Stimulated activated effector memory CD8-positive, alpha-beta T cell treated with anti-CD3 and anti-CD28 coated beads, Interleukin-12 subunit alpha, Interleukin-12 subunit beta, amount 100 ng/mL, for 72 hours (primary cell): ENCODE measurements around the gene ICAM1.

Source experiments
- ATAC-seq: fragments of 150-1000 bp; cut with Tn5 transposase; 2 replicates; pipeline ENCODE4 v1.10.0; 2021
- DNase-seq, 2 donors: peaks; one replicate each; pipeline ENCODE4 v3.0.0; 2021 to 2022; ENCODE audit warnings: low spot score in 2 of 2
- H3K27ac Mint-ChIP-seq: one replicate; pipeline ENCODE4 v1.8.0; 2022; ENCODE audit warnings: mild to moderate bottlenecking, mixed read lengths
- H3K36me3 Mint-ChIP-seq: one replicate; pipeline ENCODE4 v1.8.0; 2022; ENCODE audit warnings: mild to moderate bottlenecking, mixed read lengths
- H3K4me1 Mint-ChIP-seq: one replicate; pipeline ENCODE4 v1.8.0; 2022; ENCODE audit warnings: mixed read lengths
- H3K4me3 Mint-ChIP-seq: one replicate; pipeline ENCODE4 v1.8.0; 2022; ENCODE audit warnings: mild to moderate bottlenecking, mixed read lengths
- H3K9me3 Mint-ChIP-seq: one replicate; pipeline ENCODE4 v1.8.0; 2022; ENCODE audit warnings: mixed read lengths

Gene ICAM1

GRCh38 chr19:10270616-10271394 is at the start of gene ICAM1:
Gene ICAM1 (plus strand): TSS chr19:10271120. CDS start chr19:10271160, 40 bp downstream.
- DNase-seq (peak; percentile 77 to 95), ATAC-seq (peak; percentile 75)
- Mint-ChIP-seq H3K36me3 (peaks cover 71% of the 10 kb centered on the region), H3K9me3 (no peaks in the 10 kb centered on the region), H3K4me3 (peak within 1 kb of the TSS; percentile 88), H3K4me1 (peaks cover 41% of the 10 kb centered on the region), H3K27ac (peak within 1 kb of the TSS; percentile 97)

- Mint-ChIP-seq H3K9me3 (no peaks in the 10 kb centered on the region), H3K4me1 (peaks cover 5% of the 10 kb centered on the region), H3K4me3 (no peak overlapping the region), H3K36me3 (peaks cover 27% of the 10 kb centered on the region), H3K27ac (peak overlapping the region; percentile 72)
- DNase-seq (no peak), ATAC-seq (no peak)
Observed at GRCh38 chr19:10222201-10222890, 48.6 kb upstream of the ICAM1 start.

GRCh38 chr19:10223488-10224213 is 47.3 kb upstream of the ICAM1 start:
- Mint-ChIP-seq H3K27ac (no peak overlapping the region), H3K9me3 (no peaks in the 10 kb centered on the region), H3K4me1 (peaks cover 9% of the 10 kb centered on the region), H3K36me3 (peaks cover 27% of the 10 kb centered on the region), H3K4me3 (no peak overlapping the region)
- ATAC-seq (no peak), DNase-seq (no peak)

- H3K4me1 Mint-ChIP-seq, result peaks cover 16% of the 10 kb centered on the region
- peaks cover 27% of the 10 kb centered on the region for H3K36me3 Mint-ChIP-seq
- no peak overlapping the region for H3K27ac Mint-ChIP-seq
- DNase-seq (no peak), ATAC-seq (no peak)
- H3K9me3 Mint-ChIP-seq, result no peaks in the 10 kb centered on the region
- H3K4me3 Mint-ChIP-seq, result no peak overlapping the region
Observed at GRCh38 chr19:10224337-10224736, 46.6 kb upstream of the ICAM1 start.

GRCh38 chr19:10226021-10226375 is 44.9 kb upstream of the ICAM1 start:
- Mint-ChIP-seq H3K4me1 (peaks cover 22% of the 10 kb centered on the region), H3K36me3 (peaks cover 27% of the 10 kb centered on the region), H3K9me3 (no peaks in the 10 kb centered on the region), H3K27ac (peak overlapping the region; percentile 29), H3K4me3 (no peak overlapping the region)
- DNase-seq (no peak), ATAC-seq (no peak)

GRCh38 chr19:10226376-10227025 is 44.4 kb upstream of the ICAM1 start:
- ATAC-seq (no peak), DNase-seq (no peak)
- no peaks in the 10 kb centered on the region for H3K9me3 Mint-ChIP-seq
- H3K27ac Mint-ChIP-seq, result peak overlapping the region; percentile 29
- H3K4me1 Mint-ChIP-seq, result peaks cover 22% of the 10 kb centered on the region
- no peak overlapping the region for H3K4me3 Mint-ChIP-seq
- peaks cover 27% of the 10 kb centered on the region for H3K36me3 Mint-ChIP-seq

- Mint-ChIP-seq H3K36me3 (peaks cover 23% of the 10 kb centered on the region), H3K4me3 (no peak overlapping the region), H3K4me1 (peaks cover 22% of the 10 kb centered on the region), H3K9me3 (no peaks in the 10 kb centered on the region), H3K27ac (no peak overlapping the region)
- no peak for ATAC-seq
- DNase-seq, result no peak
Observed at GRCh38 chr19:10227026-10227971, 43.6 kb upstream of the ICAM1 start.

GRCh38 chr19:10228393-10228792 is 42.5 kb upstream of the ICAM1 start:
- Mint-ChIP-seq H3K36me3 (peaks cover 12% of the 10 kb centered on the region), H3K4me1 (peaks cover 22% of the 10 kb centered on the region), H3K9me3 (no peaks in the 10 kb centered on the region), H3K4me3 (no peak overlapping the region), H3K27ac (peak overlapping the region; percentile 78)
- DNase-seq (no peak), ATAC-seq (no peak)

GRCh38 chr19:10228920-10229319 is 42.0 kb upstream of the ICAM1 start:
- H3K4me3 Mint-ChIP-seq, result peak overlapping the region; percentile 83
- H3K9me3 Mint-ChIP-seq, result no peaks in the 10 kb centered on the region
- peaks cover 7% of the 10 kb centered on the region for H3K36me3 Mint-ChIP-seq
- DNase-seq (peak in 1 of 2 donors; percentile 60), ATAC-seq (no peak)
- H3K27ac Mint-ChIP-seq, result peak overlapping the region; percentile 78
- peaks cover 21% of the 10 kb centered on the region for H3K4me1 Mint-ChIP-seq

- Mint-ChIP-seq H3K9me3 (no peaks in the 10 kb centered on the region), H3K4me1 (peaks cover 17% of the 10 kb centered on the region), H3K27ac (peak overlapping the region; percentile 78), H3K36me3 (no peaks in the 10 kb centered on the region), H3K4me3 (peak overlapping the region; percentile 83)
- peak; percentile 31 to 68 for DNase-seq
- peak; percentile 82 for ATAC-seq
Observed at GRCh38 chr19:10230173-10230860, 40.6 kb upstream of the ICAM1 start.

GRCh38 chr19:10230861-10231611 is 39.9 kb upstream of the ICAM1 start, which contains the start of gene S1PR2:
Gene S1PR2 (minus strand): TSS chr19:10231331. CDS start chr19:10224905, 6,426 bp downstream.
- ATAC-seq, result peak; percentile 71
- H3K4me3 Mint-ChIP-seq, result peak within 1 kb of the TSS; percentile 83
- peak; percentile 58 to 88 for DNase-seq
- peaks cover 20% of the 10 kb centered on the region for H3K4me1 Mint-ChIP-seq
- H3K9me3 Mint-ChIP-seq, result no peaks in the 10 kb centered on the region
- H3K36me3 Mint-ChIP-seq, result peaks cover 1% of the 10 kb centered on the region
- peak within 1 kb of the TSS; percentile 78 for H3K27ac Mint-ChIP-seq

GRCh38 chr19:10231612-10232228 is 39.2 kb upstream of the ICAM1 start:
- H3K4me1 Mint-ChIP-seq, result peaks cover 26% of the 10 kb centered on the region
- DNase-seq (no peak), ATAC-seq (no peak)
- no peaks in the 10 kb centered on the region for H3K9me3 Mint-ChIP-seq
- H3K27ac Mint-ChIP-seq, result peak overlapping the region; percentile 14
- H3K4me3 Mint-ChIP-seq, result peak overlapping the region; percentile 83
- peaks cover 6% of the 10 kb centered on the region for H3K36me3 Mint-ChIP-seq

GRCh38 chr19:10233946-10234345 is 37.0 kb upstream of the ICAM1 start:
- ATAC-seq, result no peak
- no peak for DNase-seq
- Mint-ChIP-seq H3K27ac (no peak overlapping the region), H3K4me3 (no peak overlapping the region), H3K36me3 (peaks cover 10% of the 10 kb centered on the region), H3K4me1 (peaks cover 32% of the 10 kb centered on the region), H3K9me3 (no peaks in the 10 kb centered on the region)
